Measurements from ENCODE around the gene PLSCR4. TPM values are rescaled to one million over a fixed set of nuclear protein-coding genes. Genes with fewer than 3 reads are reported as not detected.

PLSCR4 gene
- total and polyA plus RNA-seq, 2 donors from 2014 or later: 11.9 to 33.0 TPM

GRCh38 chr3:146222204-146223046 is 28.5 kb downstream of the PLSCR4 start:
- peak overlapping the region in 2 of 3 donors; percentile 4 to 26 for H3K4me3 ChIP-seq (ENCODE audit: low read length in 3 of 3)
- intact Hi-C loops (cut with DNase I): no loop called here
- no peaks in the 10 kb centered on the region for H3K9me3 ChIP-seq (ENCODE audit: control insufficient read depth in 2 of 3, insufficient read depth in 1 of 3, low read length in 3 of 3)
- peak overlapping the region; percentile 72 to 86 for H3K27ac ChIP-seq (ENCODE audit: low read depth in 2 of 2, low read length in 2 of 2)
- H3K36me3 ChIP-seq (ENCODE audit: control insufficient read depth in 2 of 3, insufficient read depth in 3 of 3, low read length in 3 of 3): no peaks in the 10 kb centered on the region
- H3K27me3 ChIP-seq (ENCODE audit: control insufficient read depth, insufficient read depth, low read length): no peaks in the 10 kb centered on the region
- peak; percentile 88 for FAIRE-seq
- DNase-seq: peak in 2 of 5 donors; percentile 23 to 45
- no peak overlapping the region for H3K9ac ChIP-seq (ENCODE audit: low read length in 3 of 3)
- no peak for TF ChIP-seq CTCF (IDR thresholded peaks at IDR 0.05; ENCODE audit: borderline replicate concordance, extremely low read depth, insufficient read depth)
- peaks cover 0 to 14% (median 4%) of the 10 kb centered on the region in 3 donors for H3K4me1 ChIP-seq (ENCODE audit: control insufficient read depth in 2 of 3, insufficient read depth in 2 of 3, low read depth in 1 of 3, low read length in 3 of 3)

GRCh38 chr3:146221276-146221675 is 29.6 kb downstream of the PLSCR4 start:
- Histone ChIP-seq H3K36me3 (ENCODE audit: control insufficient read depth in 2 of 3, insufficient read depth in 3 of 3, low read length in 3 of 3) (peaks cover 0 to 3% (median 0%) of the 10 kb centered on the region in 3 donors), H3K27me3 (ENCODE audit: control insufficient read depth, insufficient read depth, low read length) (no peaks in the 10 kb centered on the region), H3K9ac (ENCODE audit: low read length in 3 of 3) (no peak overlapping the region), H3K9me3 (ENCODE audit: control insufficient read depth in 2 of 3, insufficient read depth in 1 of 3, low read length in 3 of 3) (no peaks in the 10 kb centered on the region), H3K4me1 (ENCODE audit: control insufficient read depth in 2 of 3, insufficient read depth in 2 of 3, low read depth in 1 of 3, low read length in 3 of 3) (peaks cover 0 to 14% (median 4%) of the 10 kb centered on the region in 3 donors), H3K4me3 (ENCODE audit: low read length in 3 of 3) (no peak overlapping the region), H3K27ac (ENCODE audit: low read depth in 2 of 2, low read length in 2 of 2) (no peak overlapping the region)
- FAIRE-seq (no peak), DNase-seq (no peak)
- TF ChIP-seq CTCF (IDR thresholded peaks at IDR 0.05; ENCODE audit: borderline replicate concordance, extremely low read depth, insufficient read depth): no peak
- intact Hi-C loops (cut with DNase I): no loop called here

GRCh38 chr3:146218880-146219866 is 31.7 kb downstream of the PLSCR4 start:
- peaks cover 0 to 6% (median 0%) of the 10 kb centered on the region in 3 donors for H3K36me3 ChIP-seq (ENCODE audit: control insufficient read depth in 2 of 3, insufficient read depth in 3 of 3, low read length in 3 of 3)
- H3K4me1 ChIP-seq (ENCODE audit: control insufficient read depth in 2 of 3, insufficient read depth in 2 of 3, low read depth in 1 of 3, low read length in 3 of 3): peaks cover 0 to 14% (median 4%) of the 10 kb centered on the region in 3 donors
- DNase-seq: peak in 2 of 5 donors; percentile 27 to 34
- H3K9me3 ChIP-seq (ENCODE audit: control insufficient read depth in 2 of 3, insufficient read depth in 1 of 3, low read length in 3 of 3): no peaks in the 10 kb centered on the region
- intact Hi-C loops (cut with DNase I): loop anchor here (5.0 kb wide), 1 partner anchor 108 kb away; no protein-coding TSS in a partner anchor
- no peaks in the 10 kb centered on the region for H3K27me3 ChIP-seq (ENCODE audit: control insufficient read depth, insufficient read depth, low read length)
- no peak overlapping the region for H3K27ac ChIP-seq (ENCODE audit: low read depth in 2 of 2, low read length in 2 of 2)
- no peak overlapping the region for H3K4me3 ChIP-seq (ENCODE audit: low read length in 3 of 3)
- peak; percentile 95 for FAIRE-seq
- TF ChIP-seq CTCF (IDR thresholded peaks at IDR 0.05; ENCODE audit: borderline replicate concordance, extremely low read depth, insufficient read depth): peak; percentile 70
- no peak overlapping the region for H3K9ac ChIP-seq (ENCODE audit: low read length in 3 of 3)
